A204.1 (cell line): ENCODE data around the gene TTC28.

Experiments
- FAIRE-seq: peaks from 2 replicates; lab custom pipeline; 2012; peaks lifted over from hg19 to GRCh38; lab: Jason Lieb, UNC

Gene TTC28

GRCh38 chr22:28351476-28351875 is 328.2 kb downstream of the TTC28 start:
- no peak for FAIRE-seq

GRCh38 chr22:28348613-28349609 is 330.7 kb downstream of the TTC28 start:
- no peak for FAIRE-seq

DNA sequence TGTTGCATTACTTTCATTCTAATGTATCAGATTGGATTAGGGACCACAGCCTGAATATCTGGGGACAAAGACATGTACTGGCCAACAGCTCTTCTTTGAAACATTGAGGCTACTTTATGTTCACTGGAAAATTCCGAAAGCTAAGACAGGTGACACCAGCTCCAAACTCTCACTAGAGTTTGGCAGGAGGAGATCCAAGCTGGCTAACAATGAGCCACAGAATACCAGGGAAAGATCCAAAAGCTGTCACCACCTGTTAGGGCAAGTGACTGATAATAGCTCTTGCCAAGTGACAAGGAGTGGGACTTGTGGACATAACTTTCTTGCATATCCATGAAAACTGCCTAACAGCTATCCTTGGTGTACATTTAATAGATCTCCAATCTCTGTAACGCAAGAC is 333.3 kb downstream of the TTC28 start:
- no peak for FAIRE-seq

DNA sequence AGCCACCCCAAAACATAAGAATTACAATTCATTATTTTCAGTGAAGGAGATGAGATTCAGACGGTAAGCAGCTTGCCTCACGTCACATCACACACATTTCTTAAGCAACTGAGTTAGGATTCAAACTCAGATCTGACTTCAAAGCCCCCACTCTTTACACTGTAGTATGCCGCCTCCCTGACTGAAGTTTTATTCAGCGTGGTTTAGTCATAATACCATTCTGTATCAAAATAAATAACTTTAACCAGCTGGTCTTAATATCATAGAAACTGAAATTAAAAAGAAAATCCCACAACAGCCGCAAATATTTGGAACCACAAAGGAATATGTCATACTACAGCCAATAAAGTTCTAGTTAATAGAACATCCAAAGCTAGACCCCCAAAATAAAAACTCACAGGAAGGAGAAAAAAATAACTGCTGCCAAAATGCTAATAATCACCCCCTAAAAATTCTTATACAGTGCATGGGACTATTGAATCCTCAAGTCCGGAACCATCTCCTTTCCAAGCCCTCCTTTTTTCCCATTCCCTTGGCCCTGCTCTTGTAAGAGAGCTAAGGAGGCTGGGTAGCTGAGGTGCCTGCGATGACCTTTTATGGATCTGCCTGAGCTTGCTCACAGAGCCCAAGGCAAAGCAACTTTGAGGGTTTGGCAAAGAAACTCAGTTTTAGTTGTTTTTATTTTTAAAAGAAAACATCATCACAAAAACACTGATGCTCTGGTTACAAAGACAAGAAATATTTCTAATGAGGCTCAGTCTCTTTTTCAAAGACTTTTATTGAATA is 334.5 kb downstream of the TTC28 start:
- no peak for FAIRE-seq

- no peak for FAIRE-seq
Measured at GRCh38 chr22:28341001-28341400, 338.6 kb downstream of the TTC28 start.

DNA sequence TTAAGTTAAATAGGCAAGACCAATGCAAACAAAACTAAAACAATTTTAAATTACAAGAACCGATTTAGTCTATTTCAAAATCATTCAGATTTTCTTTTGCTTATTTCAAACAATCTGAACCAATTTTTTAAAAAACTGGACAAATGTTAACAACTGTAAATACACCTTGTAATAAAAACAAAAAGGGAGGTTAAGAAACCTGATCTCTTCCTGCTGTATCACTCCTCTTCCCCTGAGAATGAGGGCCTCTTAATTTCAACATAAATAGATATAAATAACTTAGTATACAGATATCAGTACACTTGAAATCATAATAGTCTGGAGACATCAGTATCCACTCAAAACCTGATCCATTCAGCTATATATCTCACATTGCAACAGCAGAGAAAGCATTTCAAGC is 346.6 kb downstream of the TTC28 start:
- no peak for FAIRE-seq

DNA sequence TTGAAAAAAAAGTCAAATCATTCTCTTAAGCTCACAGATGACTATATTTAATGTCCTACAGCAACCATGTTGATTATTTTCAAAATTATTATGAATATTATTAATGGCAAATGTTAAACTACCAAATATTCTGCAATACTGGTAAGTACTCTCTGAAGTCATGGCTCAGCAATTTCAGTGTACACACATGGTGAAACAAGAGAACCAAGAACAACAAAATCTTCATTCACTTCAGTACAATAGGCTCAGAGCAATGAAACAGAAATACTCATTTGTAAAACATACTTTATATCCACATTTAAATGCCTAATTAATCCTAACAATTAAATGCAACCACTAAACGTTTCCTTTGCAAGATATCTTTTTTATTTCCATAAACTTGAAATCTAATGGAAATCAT is 347.2 kb downstream of the TTC28 start:
- no peak for FAIRE-seq

- no peak for FAIRE-seq
Measured at GRCh38 chr22:28331695-28332094, 347.9 kb downstream of the TTC28 start.

DNA sequence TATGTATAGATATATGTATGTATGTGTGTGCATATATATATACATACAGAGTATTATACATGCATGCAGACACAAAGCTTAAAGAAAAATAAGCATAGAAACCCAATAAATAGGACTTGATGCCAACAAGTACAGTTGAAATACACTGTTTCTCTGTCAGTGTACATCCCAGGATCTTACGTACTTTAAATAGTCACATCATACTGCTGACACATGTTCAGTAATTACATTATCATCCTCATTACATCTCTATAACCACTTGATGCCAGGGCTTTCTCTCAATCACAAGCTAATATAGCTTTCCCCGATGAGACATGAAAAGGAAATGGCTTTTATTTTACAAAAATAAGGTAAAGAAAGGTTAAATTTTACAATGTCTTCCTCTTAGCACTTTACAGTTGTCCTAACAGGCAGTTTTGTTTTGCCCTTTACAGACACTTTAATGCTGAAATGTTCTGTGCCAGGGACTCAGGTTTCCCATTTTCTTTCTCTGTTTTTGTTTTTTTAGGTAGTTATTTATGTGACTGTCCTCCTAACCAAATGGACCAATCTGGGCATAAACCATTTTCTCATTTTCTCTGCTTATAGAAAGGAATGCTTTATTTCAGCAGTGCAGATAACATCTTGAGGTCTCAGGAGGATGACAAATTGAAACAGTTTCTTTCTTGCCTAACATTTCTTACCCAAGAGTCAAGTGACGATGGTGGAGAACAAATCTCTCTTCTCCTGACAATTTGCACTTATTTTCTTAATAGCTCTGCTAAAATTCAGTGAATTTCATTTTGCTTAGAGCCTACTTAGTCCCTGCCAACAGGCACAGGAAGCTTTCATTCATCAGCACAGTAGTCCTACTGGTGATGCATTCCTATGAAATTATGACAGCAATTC is 350.2 kb downstream of the TTC28 start:
- no peak for FAIRE-seq

- FAIRE-seq, result no peak
Measured at GRCh38 chr22:28328756-28329155, 350.9 kb downstream of the TTC28 start.

GRCh38 chr22:28316014-28316413 is 363.6 kb downstream of the TTC28 start:
- FAIRE-seq, result no peak

- no peak for FAIRE-seq
Measured at GRCh38 chr22:28314959-28315358, 364.7 kb downstream of the TTC28 start.

GRCh38 chr22:28310299-28310698 is 369.3 kb downstream of the TTC28 start:
- no peak for FAIRE-seq

- no peak for FAIRE-seq
Measured at GRCh38 chr22:28299753-28300152, 379.9 kb downstream of the TTC28 start.

DNA sequence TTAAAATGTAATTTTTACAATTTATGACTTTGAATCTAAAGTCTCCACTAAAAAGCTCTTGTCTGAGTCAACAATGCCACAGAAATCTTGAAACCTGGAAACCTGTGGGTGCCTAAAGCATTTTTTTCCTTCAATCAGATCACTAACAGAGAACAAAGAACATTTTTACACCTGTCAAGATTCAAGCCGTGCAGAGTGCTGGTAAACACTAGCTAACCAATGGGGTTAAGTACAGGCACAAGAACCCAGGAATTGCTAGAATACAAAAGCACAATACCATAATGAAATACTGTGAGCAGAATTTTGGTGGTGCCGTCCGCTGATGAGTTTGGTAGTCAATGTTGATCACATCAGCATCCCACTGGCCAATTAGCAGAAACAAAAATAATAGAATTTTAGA is 380.3 kb downstream of the TTC28 start:
- FAIRE-seq, result no peak

DNA sequence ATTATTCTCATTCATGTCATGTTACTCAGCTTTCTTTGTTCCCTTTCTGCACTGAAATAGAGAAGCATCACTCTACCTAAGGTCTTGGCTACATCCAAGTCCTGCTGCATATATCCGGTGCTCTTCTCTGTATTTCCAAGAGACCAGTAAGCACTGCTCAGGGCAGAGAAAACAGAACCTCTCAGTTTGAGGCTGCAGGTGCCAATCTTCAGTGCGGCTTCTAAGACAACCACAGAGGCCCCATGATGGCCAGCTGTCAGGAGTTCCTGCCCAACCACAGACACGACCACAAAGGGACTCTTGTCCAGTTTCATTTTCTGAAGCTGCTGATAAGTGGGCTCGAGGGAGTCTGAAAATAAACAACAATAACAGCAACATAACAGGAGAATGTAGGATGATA is 382.1 kb downstream of the TTC28 start:
- no peak for FAIRE-seq

DNA sequence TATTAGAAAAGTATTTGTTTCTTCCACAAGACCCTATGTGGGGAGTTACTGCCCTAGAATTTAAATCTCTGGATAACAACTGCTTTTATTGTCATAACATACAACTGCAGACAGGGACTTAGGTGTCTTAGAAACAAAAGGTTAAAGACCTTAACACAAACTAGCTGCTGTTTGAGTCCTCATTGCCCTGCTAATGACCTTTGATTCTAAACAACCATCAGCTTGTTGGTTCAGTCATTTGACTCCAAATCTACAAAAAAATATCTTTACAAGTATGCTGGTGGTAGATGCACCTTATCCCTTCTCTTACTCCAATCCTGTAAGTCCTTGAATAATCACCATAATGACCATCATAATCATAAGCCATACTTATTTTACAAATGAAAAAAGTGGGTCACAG is 383.2 kb downstream of the TTC28 start:
- FAIRE-seq, result no peak

DNA sequence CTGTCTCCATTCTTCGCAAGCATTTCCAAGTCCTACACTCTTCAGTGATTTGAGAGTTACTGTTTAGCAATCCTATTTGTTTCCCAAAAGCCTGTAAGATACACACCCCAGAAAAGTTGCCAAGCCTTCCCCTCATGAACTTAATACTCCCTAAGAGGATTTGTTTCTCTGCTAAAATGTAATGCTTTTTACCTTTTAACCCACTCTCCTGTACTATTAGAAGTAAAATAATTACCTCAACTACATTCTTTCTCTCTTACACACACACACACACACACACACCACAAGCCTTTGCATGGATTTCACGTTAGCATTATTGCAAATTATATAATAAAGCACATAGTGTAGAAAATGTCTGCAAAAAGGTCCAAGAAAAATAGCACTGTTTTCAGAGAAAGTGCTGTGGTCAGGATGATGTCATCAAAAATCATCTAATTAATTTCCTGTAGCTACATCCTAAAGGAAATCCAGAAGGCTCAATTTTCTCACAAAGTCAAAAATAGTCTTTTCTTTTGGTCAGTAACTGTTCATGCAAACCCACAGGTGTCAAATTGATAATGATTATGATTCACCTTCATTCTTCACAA is 396.5 kb downstream of the TTC28 start:
- no peak for FAIRE-seq

DNA sequence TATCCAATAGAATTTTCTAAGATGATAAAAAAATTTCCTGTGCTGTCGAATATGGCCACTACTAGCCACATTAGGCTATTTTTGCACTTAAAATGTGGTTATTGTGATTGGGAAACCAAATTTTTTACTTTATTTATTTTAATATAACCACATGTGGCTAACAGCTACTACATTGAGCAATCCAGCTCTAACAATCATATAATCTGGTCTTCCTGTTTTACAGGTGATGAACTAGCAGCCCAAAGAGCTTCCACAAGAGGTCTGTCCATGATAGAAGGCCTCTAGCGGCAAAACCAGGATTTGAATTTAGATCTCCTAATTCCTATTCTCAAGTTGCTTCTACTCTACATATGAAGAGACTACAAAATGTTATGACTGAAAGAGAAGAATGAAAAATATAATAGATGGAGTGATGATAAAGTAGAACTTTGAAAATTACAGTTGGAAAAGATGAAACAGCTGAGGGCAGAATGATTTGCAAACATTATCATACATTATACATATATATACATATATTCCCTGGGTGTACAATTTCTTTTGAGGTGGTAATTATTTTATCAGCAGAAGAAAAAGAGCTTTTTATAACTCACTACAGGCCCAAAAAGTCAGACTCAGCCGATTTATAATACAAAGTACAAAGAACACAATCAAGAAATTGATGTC is 397.1 kb downstream of the TTC28 start:
- no peak for FAIRE-seq

- no peak for FAIRE-seq
Measured at GRCh38 chr22:28279888-28280287, 399.8 kb downstream of the TTC28 start.

- no peak for FAIRE-seq
Measured at GRCh38 chr22:28269277-28269676, 410.4 kb downstream of the TTC28 start.
